UCSD-AML1 (cell line): ENCODE measurements around the gene S100Z.
"Not testable (repeated sequence)": the region's sequence is repeated elsewhere in the genome, so short reads cannot be mapped to it uniquely, and the experiment has no call there.

Experiments used
- DNase-seq: peaks from one replicate; lab custom pipeline; 2025; ENCODE audit not compliant: unreplicated experiment; lab: John Stamatoyannopoulos, UW

The S100Z gene

GRCh38 chr5:76822105-76822731 lies 27.6 kb upstream of the S100Z start:
- DNase-seq: not testable (repeated sequence)

GRCh38 chr5:76826416-76826815 lies 23.4 kb upstream of the S100Z start:
- not testable (repeated sequence) for DNase-seq

- DNase-seq: no peak
Observed at GRCh38 chr5:76831110-76831452, 18.7 kb upstream of the S100Z start.

GRCh38 chr5:76836181-76836580 lies 13.6 kb upstream of the S100Z start:
- no peak for DNase-seq

GRCh38 chr5:76836585-76836984 lies 13.2 kb upstream of the S100Z start:
- no peak for DNase-seq

GRCh38 chr5:76838481-76839261 lies 11.1 kb upstream of the S100Z start:
- DNase-seq: no peak

DNA sequence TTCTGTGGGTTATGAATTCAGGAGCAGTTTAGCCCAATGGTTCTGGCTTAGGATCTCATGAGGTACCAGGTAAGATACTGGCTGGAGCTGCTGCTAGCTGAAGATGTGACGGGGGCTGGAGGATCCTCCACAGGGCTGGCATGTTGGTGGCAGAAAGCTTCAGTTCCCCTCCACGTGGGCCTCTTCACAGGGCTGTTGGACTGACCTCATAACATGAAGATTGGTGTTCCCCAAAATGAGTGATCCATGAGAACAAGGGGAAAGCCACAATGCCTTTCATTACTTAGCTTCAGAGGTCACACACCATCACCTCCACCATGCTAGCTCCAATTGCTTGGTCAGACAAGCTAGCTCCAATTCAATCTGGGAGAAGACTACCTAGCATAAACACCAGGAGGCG lies 8.5 kb upstream of the S100Z start:
- DNase-seq: no peak

- DNase-seq: no peak
Observed at GRCh38 chr5:76845890-76846289, 3.9 kb upstream of the S100Z start.

- peak; percentile 45 for DNase-seq
Observed at GRCh38 chr5:76850543-76851145, 830 bp downstream of the S100Z start.

- DNase-seq: no peak
Observed at GRCh38 chr5:76851728-76852369, 2.0 kb downstream of the S100Z start.

DNA sequence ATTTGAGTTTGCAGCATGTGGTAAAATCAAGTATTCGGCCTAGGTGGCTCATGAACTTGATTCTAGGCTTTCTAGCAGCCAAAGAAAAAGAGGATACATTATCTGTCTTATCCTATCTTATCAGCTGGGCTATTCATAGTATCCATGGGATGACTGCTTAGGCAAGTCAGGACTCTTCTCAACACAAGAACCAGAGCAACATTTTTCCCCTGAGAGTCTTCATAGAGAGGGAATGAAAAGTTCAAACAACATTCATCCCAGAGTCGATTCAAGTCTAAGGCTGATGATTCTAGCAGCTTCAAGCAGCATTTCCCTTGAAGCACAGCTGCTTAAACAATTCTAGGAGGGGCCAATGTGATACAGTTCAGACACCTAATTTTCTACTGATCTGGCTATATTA lies 3.0 kb downstream of the S100Z start:
- DNase-seq: no peak

DNA sequence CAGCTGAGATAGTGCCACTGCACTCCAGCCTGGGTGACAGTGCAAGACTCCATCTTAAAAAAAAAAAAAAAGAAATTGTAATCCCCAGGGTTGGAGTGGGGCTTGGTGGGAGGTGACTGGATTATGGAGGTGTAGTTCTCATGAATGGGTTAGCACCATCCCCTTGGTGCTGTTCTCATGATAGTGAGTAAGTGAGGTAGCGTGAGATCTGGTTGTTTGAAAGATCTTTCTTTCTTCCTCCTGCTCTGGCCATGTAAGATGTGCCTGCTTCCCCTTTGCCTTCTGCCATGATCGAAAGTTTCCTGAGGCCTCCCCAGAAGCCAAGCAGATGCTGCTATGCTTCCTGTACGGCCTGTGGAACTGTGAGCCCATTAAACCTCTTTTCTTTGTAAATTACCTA lies 3.9 kb downstream of the S100Z start:
- DNase-seq: not testable (repeated sequence)

GRCh38 chr5:76854644-76855043 lies 4.8 kb downstream of the S100Z start:
- no peak for DNase-seq

DNA sequence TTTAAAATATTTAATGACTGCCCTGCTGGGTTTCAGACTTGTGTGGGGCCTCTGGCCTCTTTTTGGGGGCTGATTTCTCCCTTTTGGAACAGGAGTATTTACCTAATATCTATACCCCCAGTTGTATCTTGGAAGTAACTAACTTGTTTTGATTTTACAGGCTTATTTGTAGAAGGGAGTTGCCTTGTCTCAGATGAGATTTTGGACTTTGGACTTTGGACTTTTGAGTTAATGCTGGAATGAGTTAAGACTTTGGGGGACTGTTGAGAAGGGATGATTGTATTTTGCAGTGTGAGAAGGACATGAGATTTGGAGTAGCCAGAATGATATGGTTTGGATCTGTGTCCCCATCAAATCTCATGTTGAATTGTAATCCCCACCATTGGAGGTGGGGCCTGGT lies 5.7 kb downstream of the S100Z start:
- not testable (repeated sequence) for DNase-seq

GRCh38 chr5:76855961-76856360 lies 6.1 kb downstream of the S100Z start:
- DNase-seq: peak; percentile 63

GRCh38 chr5:76856800-76857199 lies 7.0 kb downstream of the S100Z start:
- DNase-seq: peak; percentile 17

DNA sequence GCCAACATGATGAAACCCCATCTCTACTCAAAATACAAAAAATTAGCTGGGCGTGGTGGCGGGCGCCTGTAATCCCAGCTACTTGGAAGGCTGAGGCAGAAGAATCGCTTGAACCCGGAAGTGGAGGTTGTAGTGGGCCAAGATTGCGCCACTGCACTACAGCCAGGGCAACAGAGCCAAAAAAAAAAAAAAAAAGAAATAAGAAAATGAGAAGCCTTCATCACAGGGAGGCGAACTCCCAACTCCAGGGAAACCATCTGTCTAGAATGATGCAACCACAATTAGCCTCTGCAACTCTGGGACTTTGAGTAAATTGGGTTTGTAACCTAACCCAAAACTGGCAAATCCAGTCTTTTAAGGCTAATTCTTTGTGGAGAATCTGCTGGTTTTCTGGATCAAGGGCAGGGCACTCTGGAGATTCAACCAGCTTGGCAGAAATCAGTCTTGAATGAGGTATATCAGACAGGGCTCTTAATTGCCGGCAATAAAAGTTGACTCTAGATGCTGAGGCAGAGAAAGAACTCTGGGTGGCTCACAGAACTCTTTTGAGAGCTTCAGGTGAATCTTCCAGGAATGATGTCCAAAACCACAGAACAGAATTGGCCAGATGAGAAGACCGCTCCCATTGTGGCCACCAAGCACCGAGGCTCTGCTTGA lies 9.9 kb downstream of the S100Z start:
- no peak for DNase-seq

DNA sequence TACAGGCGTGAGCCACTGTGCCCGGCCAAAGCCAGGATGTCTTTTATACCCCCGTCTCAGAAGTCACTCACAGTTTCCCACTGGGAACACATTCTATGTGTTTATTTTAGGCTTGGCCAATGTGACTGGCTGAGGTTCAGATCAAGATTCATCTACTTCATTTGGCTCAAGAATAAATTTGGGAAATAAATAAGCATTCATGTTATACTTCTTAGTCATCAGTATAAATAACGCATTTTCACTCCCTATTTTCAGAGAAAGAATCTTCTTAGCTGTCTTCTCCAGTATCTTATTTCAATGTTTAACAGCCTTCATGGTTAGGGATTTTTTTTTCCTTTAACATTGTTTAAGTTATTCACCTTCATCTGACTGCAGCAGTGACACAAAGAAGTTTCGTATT lies 11.8 kb downstream of the S100Z start:
- no peak for DNase-seq

DNA sequence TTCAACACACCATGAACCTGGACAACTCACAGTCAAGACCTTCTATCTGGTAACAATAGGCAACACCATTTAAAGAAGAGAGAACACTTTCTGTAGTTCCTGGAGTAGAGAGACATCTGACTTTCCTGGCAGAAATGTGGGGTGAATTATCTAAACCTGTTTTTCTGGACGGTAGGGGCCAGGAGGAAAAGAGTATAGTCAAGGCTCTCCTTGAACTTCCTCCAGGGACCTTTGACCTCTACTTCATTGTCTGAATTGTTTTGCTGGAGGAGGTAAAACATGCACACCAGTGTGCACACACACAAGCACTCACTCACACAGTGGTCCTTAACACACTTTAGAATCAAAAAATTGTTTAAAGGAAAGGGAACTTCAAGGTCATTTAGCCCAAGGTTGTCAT lies 13.2 kb downstream of the S100Z start:
- no peak for DNase-seq

GRCh38 chr5:76866503-76866902 lies 16.7 kb downstream of the S100Z start:
- no peak for DNase-seq

DNA sequence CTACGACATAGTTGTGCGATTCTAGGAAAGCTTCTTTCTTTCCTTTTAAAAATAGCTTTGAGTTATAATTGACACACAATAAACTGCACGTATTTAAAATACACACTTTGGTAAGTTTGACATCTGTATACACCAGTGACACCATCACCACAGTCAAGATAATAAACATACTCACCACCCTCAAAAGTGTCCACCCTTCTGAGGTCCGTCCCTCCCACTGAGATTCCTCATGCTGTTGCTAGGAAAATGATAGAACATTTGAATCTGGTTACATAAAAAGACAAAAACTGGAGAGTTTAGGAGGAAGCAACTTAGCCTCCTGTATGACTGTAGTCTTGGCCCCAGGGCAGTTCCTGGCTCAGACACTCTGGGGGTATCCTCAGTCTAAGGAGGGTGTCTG lies 17.2 kb downstream of the S100Z start:
- DNase-seq: no peak
